VCaP (cell line): ENCODE data around the gene ADGRB3.
A peak's percentile ranks its signal among the peaks of the same experiment; 100 is the strongest.

ENCODE experiments used
- H3K27ac ChIP-seq: fragments of 450-650 bp; 2 replicates; pipeline ENCODE4 v1.5.1; 2017
- CTCF ChIP-seq: fragments of 450-650 bp; conservative IDR thresholded peaks from 2 replicates; pipeline ENCODE4 v1.5.1; 2017; ENCODE audit warnings: mild to moderate bottlenecking, moderate library complexity

The ADGRB3 gene

GRCh38 chr6:69294862-69295261 is 659.8 kb downstream of the ADGRB3 start:
- no peak for TF ChIP-seq CTCF
- no peak overlapping the region for H3K27ac ChIP-seq

- no peak overlapping the region for H3K27ac ChIP-seq
- TF ChIP-seq CTCF: no peak
These were observed 668.3 kb downstream of the ADGRB3 start for GRCh38 chr6:69303382-69303781.

- no peak for TF ChIP-seq CTCF
- H3K27ac ChIP-seq: no peak overlapping the region
These were observed 670.4 kb downstream of the ADGRB3 start for GRCh38 chr6:69305456-69305855.

- no peak overlapping the region for H3K27ac ChIP-seq
- no peak for TF ChIP-seq CTCF
These were observed 673.5 kb downstream of the ADGRB3 start for GRCh38 chr6:69308584-69308983.

GRCh38 chr6:69311888-69312287 is 676.8 kb downstream of the ADGRB3 start:
- TF ChIP-seq CTCF: peak; percentile 29; the same call in 1 of the 2 replicates
- no peak overlapping the region for H3K27ac ChIP-seq

- H3K27ac ChIP-seq: no peak overlapping the region
- TF ChIP-seq CTCF: no peak
These were observed 678.9 kb downstream of the ADGRB3 start for GRCh38 chr6:69314001-69314400.

GRCh38 chr6:69314531-69314930 is 679.4 kb downstream of the ADGRB3 start:
- TF ChIP-seq CTCF: no peak
- no peak overlapping the region for H3K27ac ChIP-seq

GRCh38 chr6:69331886-69332285 is 696.8 kb downstream of the ADGRB3 start:
- no peak overlapping the region for H3K27ac ChIP-seq
- TF ChIP-seq CTCF: no peak
